ENCODE data around the gene ATP2B2. TPM values are rescaled to one million over a fixed set of nuclear protein-coding genes. Genes with fewer than 3 reads are reported as not detected.

The ATP2B2 gene
- total and polyA plus RNA-seq, 2 donors (not counting 1 experiment from before 2014, with no cell fraction given): not detected

DNA sequence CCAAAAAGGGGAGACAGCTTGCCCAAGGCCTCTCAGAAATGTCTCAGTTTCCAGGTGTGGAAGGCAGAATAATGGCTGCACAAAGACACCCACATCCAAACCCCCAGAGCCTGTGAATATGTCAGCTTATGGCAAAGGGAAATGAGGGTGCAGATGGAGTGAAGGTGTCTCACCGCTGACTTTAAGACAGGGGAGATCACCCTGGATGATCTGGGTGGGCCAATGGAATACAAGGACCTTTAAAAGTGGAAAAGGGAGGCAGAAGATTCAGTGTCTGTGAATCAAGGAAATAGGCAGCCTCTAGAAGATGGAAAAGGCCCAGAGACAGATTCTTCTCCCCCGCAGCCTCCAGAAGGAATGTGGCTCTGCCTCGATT is 48.8 kb upstream of the ATP2B2 start:
- Mint-ChIP-seq H3K27me3 (peaks cover 14% of the 10 kb centered on the region), H3K27ac (no peak overlapping the region), H3K4me1 (peaks cover 7% of the 10 kb centered on the region), H3K4me3 (no peak overlapping the region), H3K9me3 (ENCODE audit: insufficient read depth) (no peaks in the 10 kb centered on the region)
- H3K79me2 ChIP-seq (ENCODE audit: control insufficient read depth, insufficient read depth, low read length): no peaks in the 10 kb centered on the region
- intact Hi-C loops (cut with micrococcal nuclease): no loop called here
- ChIA-PET CTCF (no interaction called here), POLR2A (no interaction called here)
- no peak overlapping the region for H3K9ac ChIP-seq (ENCODE audit: low read length)
- no peak overlapping the region for H3K4me2 ChIP-seq (replicated peaks; ENCODE audit: low read depth, low read length, poor library complexity, severe bottlenecking)
- no peaks in the 10 kb centered on the region for H3K36me3 ChIP-seq (replicated peaks in 1 of 2; ENCODE audit: control extremely low read depth in 1 of 2, control insufficient read depth in 1 of 2, extremely low read depth in 1 of 2, insufficient read depth in 2 of 2, low read length in 1 of 2)
- 100% methylated on average over 3 of the region's 3 CpGs for WGBS (ENCODE audit: insufficient coverage)
- H3K27ac ChIP-seq (ENCODE audit: low read length in 2 of 2): no peak overlapping the region
- peaks cover 0 to 17% (median 0%) of the 10 kb centered on the region in 4 experiments for H3K27me3 ChIP-seq (replicated peaks in 1 of 4; ENCODE audit: control extremely low read depth in 1 of 4, control insufficient read depth in 3 of 4, insufficient read depth in 4 of 4, low read length in 3 of 4)
- TF ChIP-seq CTCF (IDR thresholded peaks at IDR 0.05): no peak
- TF ChIP-seq EZH2 (IDR thresholded peaks at IDR 0.05; ENCODE audit: borderline replicate concordance, insufficient read depth, low read depth, low read length, poor library complexity, severe bottlenecking): no peak
- no peaks in the 10 kb centered on the region for H4K20me1 ChIP-seq (ENCODE audit: control insufficient read depth, insufficient read depth, low read length, poor library complexity, severe bottlenecking)
- no peak overlapping the region for H2AFZ ChIP-seq (ENCODE audit: insufficient read depth, low read depth, low read length, poor library complexity, severe bottlenecking)
- DNase-seq (no peak), ATAC-seq (ENCODE audit: low read depth) (no peak)
- H3K4me1 ChIP-seq (ENCODE audit: control insufficient read depth in 2 of 2, insufficient read depth in 2 of 2, low read length in 2 of 2): peaks cover 0 to 11% of the 10 kb centered on the region in 2 donors
- no peak overlapping the region for H3K4me3 ChIP-seq (ENCODE audit: control extremely low read depth in 1 of 5, extremely low read depth in 1 of 5, insufficient read depth in 1 of 5, low read depth in 2 of 5, low read length in 4 of 5)
- H3K9me3 ChIP-seq (ENCODE audit: control extremely low read depth in 1 of 3, control insufficient read depth in 2 of 3, insufficient read depth in 1 of 3, low read length in 2 of 3): no peaks in the 10 kb centered on the region

DNA sequence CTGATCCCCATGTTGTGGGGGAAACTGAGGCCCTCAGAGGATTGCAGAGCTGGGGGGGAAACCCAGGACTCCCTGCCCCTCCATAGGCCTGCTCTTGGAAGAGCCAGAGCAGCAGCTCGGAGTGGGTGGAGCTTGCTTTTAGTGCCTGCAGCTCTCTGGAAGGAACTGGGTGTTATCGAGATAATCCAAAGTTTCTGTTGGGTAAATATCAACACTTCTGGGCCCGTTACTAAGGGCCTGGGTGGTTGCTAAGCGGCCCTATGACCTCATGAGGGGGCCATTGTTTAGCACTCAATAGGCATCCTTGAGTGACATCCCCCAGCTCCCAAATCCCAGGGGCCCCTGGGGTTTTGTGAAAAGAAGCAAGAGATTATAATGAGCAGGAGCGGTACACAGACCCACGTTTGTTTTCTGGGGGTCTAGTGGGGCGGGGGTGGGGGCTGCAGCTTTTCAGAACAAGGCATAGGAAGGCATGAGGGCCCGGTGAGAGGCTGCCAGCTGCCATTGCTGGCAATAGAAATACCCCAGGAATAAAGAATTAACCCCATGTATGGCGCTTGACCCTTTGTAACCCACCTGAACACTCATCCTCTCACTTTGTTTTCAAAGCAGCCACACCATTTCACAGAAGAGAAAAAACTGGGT is 48.3 kb upstream of the ATP2B2 start:
- Histone ChIP-seq H3K4me2 (replicated peaks; ENCODE audit: low read depth, low read length, poor library complexity, severe bottlenecking) (no peak overlapping the region), H3K4me3 (ENCODE audit: control extremely low read depth in 1 of 5, extremely low read depth in 1 of 5, insufficient read depth in 1 of 5, low read depth in 2 of 5, low read length in 4 of 5) (no peak overlapping the region), H2AFZ (ENCODE audit: insufficient read depth, low read depth, low read length, poor library complexity, severe bottlenecking) (no peak overlapping the region), H3K27me3 (replicated peaks in 1 of 4; ENCODE audit: control extremely low read depth in 1 of 4, control insufficient read depth in 3 of 4, insufficient read depth in 4 of 4, low read length in 3 of 4) (peaks cover 0 to 17% (median 0%) of the 10 kb centered on the region in 4 experiments), H3K79me2 (ENCODE audit: control insufficient read depth, insufficient read depth, low read length) (no peaks in the 10 kb centered on the region), H3K4me1 (ENCODE audit: control insufficient read depth in 2 of 2, insufficient read depth in 2 of 2, low read length in 2 of 2) (peaks cover 0 to 11% of the 10 kb centered on the region in 2 donors), H3K9ac (ENCODE audit: low read length) (no peak overlapping the region), H4K20me1 (ENCODE audit: control insufficient read depth, insufficient read depth, low read length, poor library complexity, severe bottlenecking) (no peaks in the 10 kb centered on the region), H3K27ac (ENCODE audit: low read length in 2 of 2) (no peak overlapping the region), H3K9me3 (ENCODE audit: control extremely low read depth in 1 of 3, control insufficient read depth in 2 of 3, insufficient read depth in 1 of 3, low read length in 2 of 3) (no peaks in the 10 kb centered on the region), H3K36me3 (replicated peaks in 1 of 2; ENCODE audit: control extremely low read depth in 1 of 2, control insufficient read depth in 1 of 2, extremely low read depth in 1 of 2, insufficient read depth in 2 of 2, low read length in 1 of 2) (no peaks in the 10 kb centered on the region)
- no peak overlapping the region for H3K27ac Mint-ChIP-seq
- H3K27me3 Mint-ChIP-seq: peaks cover 13% of the 10 kb centered on the region
- H3K4me3 Mint-ChIP-seq: no peak overlapping the region
- ATAC-seq (ENCODE audit: low read depth): no peak
- CTCF ChIA-PET: no interaction called here
- POLR2A ChIA-PET: no interaction called here
- H3K4me1 Mint-ChIP-seq: peaks cover 7% of the 10 kb centered on the region
- intact Hi-C loops (cut with micrococcal nuclease): no loop called here
- TF ChIP-seq EZH2 (IDR thresholded peaks at IDR 0.05; ENCODE audit: borderline replicate concordance, insufficient read depth, low read depth, low read length, poor library complexity, severe bottlenecking) (no peak), CTCF (IDR thresholded peaks at IDR 0.05) (no peak)
- DNase-seq: no peak
- WGBS (ENCODE audit: insufficient coverage): 55% methylated on average over 5 of the region's 9 CpGs
- no peaks in the 10 kb centered on the region for H3K9me3 Mint-ChIP-seq (ENCODE audit: insufficient read depth)

Measured in B cell (primary cell).